Prostate gland (tissue), 2 donors: Measurements from ENCODE around the gene STAC2. TPM values are rescaled to one million over a fixed set of nuclear protein-coding genes. Genes with fewer than 3 reads are reported as not detected.

ENCODE experiments used
- DNase-seq: peaks from one replicate; pipeline ENCODE4 v3.0.0-alpha.2; 2019; ENCODE audit warnings: low spot score
- H3K27ac ChIP-seq, 2 donors: fragments of 200-600 bp; sonication (generic); 2 replicates each; pipeline ENCODE4 v1.5.1; 2017 to 2019
- H3K27me3 ChIP-seq: fragments of 200-600 bp; sonication (generic); replicated peaks from 2 replicates; pipeline ENCODE4 v1.5.1; 2019; ENCODE audit not compliant: insufficient read depth
- H3K36me3 ChIP-seq, 2 donors: fragments of 200-600 bp; sonication (generic); 1 replicate in 1 of 2; 2 replicates in 1 of 2; pipeline versions ENCODE4 v1.5.1 to v1.8.1; 2017 to 2019
- H3K4me1 ChIP-seq: fragments of 200-600 bp; sonication (generic); replicated peaks from 2 replicates; pipeline ENCODE4 v1.5.1; 2019
- H3K4me3 ChIP-seq, 2 donors: fragments of 200-600 bp; sonication (generic); 2 replicates each; pipeline ENCODE4 v1.5.1; 2017 to 2019
- H3K9me3 ChIP-seq: fragments of 200-600 bp; sonication (generic); 2 replicates; pipeline ENCODE4 v1.5.1; 2017
- POLR2A ChIP-seq: fragments of 450-650 bp; IDR thresholded peaks from one replicate; pipeline ENCODE4 v1.6.1; 2016; ENCODE audit warnings: antibody characterized with exemption, mild to moderate bottlenecking
- POLR2AphosphoS5 ChIP-seq: sonication (generic); formaldehyde crosslinking; IDR thresholded peaks from one replicate; pipeline ENCODE4 v1.6.1; 2017; ENCODE audit warnings: antibody characterized with exemption
- WGBS: methylation state at CpG from one replicate; pipeline ENCODE4 v1.1.5; 2018; 5-methylcytosine and 5-hydroxymethylcytosine counted together
- intact Hi-C: fragments of 100-400 bp; cut with DNase I; formaldehyde crosslinking; loops from one replicate; pipeline ENCODE4 v1.14.2; 2022
- total RNA-seq, 2 donors: library from RNA; depleted of rRNA; stranded (reverse); fragments of >200 nt; gene quantifications; one replicate each; pipeline ENCODE4 v1.1.0, GENCODE V29; 2016
- TF ChIP-seq, protein P1 (sequence below), 4 experiments: fragments of 200-600 bp in 2 of 4; fragments of 450-650 bp in 2 of 4; sonication (generic) in 2 of 4; IDR thresholded peaks; 1 replicate in 3 of 4; 2 replicates in 1 of 4; pipeline ENCODE4 v1.5.1; 2016 to 2019; ENCODE audit warnings: antibody characterized with exemption in 4 of 4, mild to moderate bottlenecking in 2 of 4, moderate library complexity in 2 of 4

The STAC2 gene
- total RNA-seq, 2 donors from 2014 or later = 3.9 to 4.8 TPM

GRCh38 chr17:39238311-39238972 lies 12.7 kb upstream of the STAC2 start:
- DNase-seq = peak; percentile 30
- Histone ChIP-seq H3K27me3 (no peaks in the 10 kb centered on the region), H3K9me3 (no peaks in the 10 kb centered on the region), H3K4me3 (no peak overlapping the region), H3K4me1 (no peaks in the 10 kb centered on the region), H3K36me3 (no peaks in the 10 kb centered on the region), H3K27ac (no peak overlapping the region)
- no peak for TF ChIP-seq POLR2AphosphoS5
- TF ChIP-seq, protein P1, sequence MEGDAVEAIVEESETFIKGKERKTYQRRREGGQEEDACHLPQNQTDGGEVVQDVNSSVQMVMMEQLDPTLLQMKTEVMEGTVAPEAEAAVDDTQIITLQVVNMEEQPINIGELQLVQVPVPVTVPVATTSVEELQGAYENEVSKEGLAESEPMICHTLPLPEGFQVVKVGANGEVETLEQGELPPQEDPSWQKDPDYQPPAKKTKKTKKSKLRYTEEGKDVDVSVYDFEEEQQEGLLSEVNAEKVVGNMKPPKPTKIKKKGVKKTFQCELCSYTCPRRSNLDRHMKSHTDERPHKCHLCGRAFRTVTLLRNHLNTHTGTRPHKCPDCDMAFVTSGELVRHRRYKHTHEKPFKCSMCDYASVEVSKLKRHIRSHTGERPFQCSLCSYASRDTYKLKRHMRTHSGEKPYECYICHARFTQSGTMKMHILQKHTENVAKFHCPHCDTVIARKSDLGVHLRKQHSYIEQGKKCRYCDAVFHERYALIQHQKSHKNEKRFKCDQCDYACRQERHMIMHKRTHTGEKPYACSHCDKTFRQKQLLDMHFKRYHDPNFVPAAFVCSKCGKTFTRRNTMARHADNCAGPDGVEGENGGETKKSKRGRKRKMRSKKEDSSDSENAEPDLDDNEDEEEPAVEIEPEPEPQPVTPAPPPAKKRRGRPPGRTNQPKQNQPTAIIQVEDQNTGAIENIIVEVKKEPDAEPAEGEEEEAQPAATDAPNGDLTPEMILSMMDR (IDR thresholded peaks at IDR 0.05) = no peak
- TF ChIP-seq POLR2A = no peak
- WGBS = 27% methylated on average over 15 of the region's 15 CpGs
- intact Hi-C loops = no loop called here

DNA sequence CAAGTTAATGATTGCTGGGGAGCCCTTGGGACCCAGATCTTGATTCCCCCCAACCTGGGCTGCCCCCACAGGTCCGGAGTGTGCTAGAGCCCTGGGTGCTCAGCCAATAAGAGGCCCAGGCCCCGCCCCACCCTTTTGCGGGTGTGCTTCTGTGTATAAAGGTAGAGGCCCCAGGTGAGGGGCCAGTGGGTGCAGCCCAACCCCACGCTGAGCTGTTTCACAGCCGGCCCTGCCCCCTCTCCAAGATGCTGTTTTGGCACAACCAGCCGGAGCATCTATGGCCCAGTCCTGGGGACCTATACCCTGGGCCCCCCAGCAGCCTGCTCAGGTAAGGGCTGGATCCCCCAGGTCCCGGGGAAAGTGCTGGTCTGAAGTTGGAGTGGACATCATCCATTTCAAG lies 11.8 kb upstream of the STAC2 start:
- Histone ChIP-seq H3K4me3 (no peak overlapping the region), H3K27ac (no peak overlapping the region), H3K27me3 (no peaks in the 10 kb centered on the region), H3K9me3 (no peaks in the 10 kb centered on the region), H3K4me1 (no peaks in the 10 kb centered on the region), H3K36me3 (no peaks in the 10 kb centered on the region)
- no peak for DNase-seq
- intact Hi-C loops = no loop called here
- TF ChIP-seq POLR2A (no peak), POLR2AphosphoS5 (no peak)
- TF ChIP-seq, protein P1 (IDR thresholded peaks at IDR 0.05) = no peak
- WGBS = 88% methylated on average over 7 of the region's 7 CpGs

DNA sequence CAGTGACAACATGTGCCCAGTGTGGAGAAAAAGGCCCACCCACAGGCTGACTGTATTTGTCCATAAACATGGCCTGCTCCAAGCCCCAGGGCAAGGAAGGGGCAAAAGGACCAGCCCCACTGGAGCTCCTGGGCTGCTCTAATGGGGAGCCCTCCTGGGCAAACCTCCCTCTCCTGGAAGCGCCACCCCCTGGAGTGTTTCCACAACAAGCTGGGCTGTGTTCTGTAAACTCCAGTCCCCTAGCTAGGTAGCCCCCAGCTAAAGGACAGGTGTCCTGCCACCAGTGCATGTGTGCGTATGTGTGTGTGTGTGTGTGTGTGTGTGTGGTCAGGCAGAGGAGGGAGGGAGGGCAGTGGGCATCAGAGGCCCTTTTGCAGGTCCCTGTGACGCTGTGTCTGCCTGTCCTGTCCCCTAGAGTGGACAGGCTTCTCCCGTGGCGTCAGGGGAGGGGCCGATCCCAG lies 11.3 kb upstream of the STAC2 start:
- TF ChIP-seq POLR2A = no peak
- TF ChIP-seq, protein P1 (IDR thresholded peaks at IDR 0.05) = no peak
- no peak for TF ChIP-seq POLR2AphosphoS5
- H3K4me3 ChIP-seq = no peak overlapping the region
- H3K4me1 ChIP-seq = no peaks in the 10 kb centered on the region
- H3K9me3 ChIP-seq = no peaks in the 10 kb centered on the region
- WGBS = 76% methylated on average over 4 of the region's 6 CpGs
- H3K27me3 ChIP-seq = no peaks in the 10 kb centered on the region
- DNase-seq = no peak
- no peak overlapping the region for H3K27ac ChIP-seq
- no peaks in the 10 kb centered on the region for H3K36me3 ChIP-seq
- intact Hi-C loops = no loop called here

DNA sequence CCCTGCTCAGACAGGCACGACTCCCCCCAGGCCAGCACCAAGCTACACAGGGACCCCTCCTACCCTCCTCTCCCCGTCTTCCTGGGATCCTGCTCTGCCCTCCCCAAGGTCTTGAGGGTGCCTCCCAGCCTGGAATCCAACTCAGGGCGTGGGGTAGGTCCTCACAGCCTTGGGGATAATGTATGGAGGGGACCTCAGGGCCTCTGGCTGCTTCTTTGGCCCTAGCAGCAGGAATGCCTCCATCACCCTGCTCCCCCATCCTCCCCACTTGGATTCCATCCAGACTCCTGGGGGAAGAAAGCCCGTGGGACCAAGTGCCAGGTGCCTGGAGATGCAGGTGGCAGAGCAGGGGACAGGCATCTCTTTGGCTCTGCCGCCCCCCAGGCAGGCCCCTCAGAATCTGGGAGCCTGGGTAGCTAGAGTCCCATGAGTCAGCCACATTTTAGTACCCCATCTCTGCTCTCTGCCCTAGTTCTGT lies 10.7 kb upstream of the STAC2 start:
- H3K4me3 ChIP-seq = no peak overlapping the region
- intact Hi-C loops = no loop called here
- no peak overlapping the region for H3K27ac ChIP-seq
- TF ChIP-seq, protein P1 (IDR thresholded peaks at IDR 0.05) = no peak
- TF ChIP-seq POLR2AphosphoS5 (no peak), POLR2A (no peak)
- WGBS = 37% methylated on average over 5 of the region's 5 CpGs
- DNase-seq = no peak
- no peaks in the 10 kb centered on the region for H3K9me3 ChIP-seq
- H3K4me1 ChIP-seq = no peaks in the 10 kb centered on the region
- H3K27me3 ChIP-seq = no peaks in the 10 kb centered on the region
- H3K36me3 ChIP-seq = no peaks in the 10 kb centered on the region
